Skin of body (tissue), 2 donors: Measurements from ENCODE around the gene MYO10. TPM values are rescaled to one million over a fixed set of nuclear protein-coding genes. Genes with fewer than 3 reads are reported as not detected.

Experiments used
- DNase-seq: peaks from one replicate; lab custom pipeline; 2025; lab: John Stamatoyannopoulos, UW
- total RNA-seq: library from RNA; depleted of rRNA; stranded (reverse); fragments of >200 nt; gene quantifications from one replicate; pipeline ENCODE4 v1.2.3, GENCODE V29; 2014

Gene MYO10
- total RNA-seq, 1 donor from 2014 or later: 40.1 TPM

DNA sequence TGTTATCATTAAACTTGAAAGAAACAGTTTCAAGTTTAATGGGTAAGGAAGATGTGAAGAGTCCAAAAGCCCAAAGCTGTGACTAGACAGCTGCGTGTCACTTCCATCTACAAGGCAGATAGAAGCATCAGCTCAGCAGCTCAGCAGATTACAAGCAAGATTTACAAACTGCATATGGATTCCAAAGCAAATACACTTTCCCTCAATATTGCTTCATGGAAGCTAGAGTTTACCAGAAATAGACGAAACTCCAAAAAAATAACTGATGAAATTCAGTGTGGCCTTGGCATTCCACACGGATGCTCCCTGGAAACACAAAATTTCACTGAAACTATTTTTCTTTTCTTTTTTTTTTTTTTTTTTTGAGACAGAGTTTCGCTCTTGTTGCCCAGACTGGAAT, 17.9 kb downstream of the MYO10 start:
- DNase-seq: no peak

DNA sequence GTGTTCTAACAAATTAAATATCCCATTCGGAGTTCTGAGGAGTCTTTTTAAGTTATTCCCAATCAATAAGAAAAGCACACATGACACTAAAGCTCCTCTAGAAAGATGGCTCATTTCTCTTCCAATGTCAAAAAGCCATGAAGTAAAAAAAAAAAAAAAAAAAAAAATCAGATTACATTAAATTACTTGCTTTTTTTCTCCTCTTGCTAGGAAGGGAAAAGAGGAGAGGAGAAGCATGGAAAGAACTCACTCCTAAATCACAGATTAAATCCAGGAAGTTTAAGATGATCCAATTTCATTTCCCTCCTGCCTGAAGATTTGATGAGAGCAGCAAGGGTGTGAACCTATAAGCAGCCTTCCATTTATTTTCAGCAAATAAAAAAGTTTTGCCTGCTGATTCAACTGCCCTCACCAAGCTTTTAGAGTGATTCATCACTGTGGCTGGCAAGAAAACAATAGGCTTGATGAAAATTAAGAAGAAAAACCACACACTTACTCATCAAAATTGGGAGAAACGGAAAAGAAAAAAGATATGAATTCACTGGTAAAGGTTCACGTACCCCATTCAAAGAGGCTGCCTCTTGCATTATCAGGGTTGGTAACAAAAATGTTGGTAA, 19.7 kb downstream of the MYO10 start:
- DNase-seq: no peak

DNA sequence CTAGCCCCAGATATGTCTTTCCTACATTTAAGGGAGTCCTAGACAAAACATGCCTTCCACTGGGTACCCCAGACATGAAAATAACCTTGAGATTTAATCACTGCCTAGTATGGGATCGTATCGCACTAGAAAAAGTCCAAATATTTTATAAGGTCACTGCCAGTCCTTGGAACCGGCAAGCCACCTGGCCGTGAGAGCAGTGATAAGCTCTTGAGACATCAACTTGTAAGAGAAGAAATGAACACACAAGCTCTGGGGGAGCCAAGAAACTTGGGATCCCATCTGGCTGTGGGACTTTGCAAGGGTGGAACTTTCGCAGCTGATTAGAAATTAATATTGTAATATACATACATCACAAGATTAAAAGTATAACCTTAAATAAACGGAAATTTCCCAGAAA, 21.5 kb downstream of the MYO10 start:
- no peak for DNase-seq

DNA sequence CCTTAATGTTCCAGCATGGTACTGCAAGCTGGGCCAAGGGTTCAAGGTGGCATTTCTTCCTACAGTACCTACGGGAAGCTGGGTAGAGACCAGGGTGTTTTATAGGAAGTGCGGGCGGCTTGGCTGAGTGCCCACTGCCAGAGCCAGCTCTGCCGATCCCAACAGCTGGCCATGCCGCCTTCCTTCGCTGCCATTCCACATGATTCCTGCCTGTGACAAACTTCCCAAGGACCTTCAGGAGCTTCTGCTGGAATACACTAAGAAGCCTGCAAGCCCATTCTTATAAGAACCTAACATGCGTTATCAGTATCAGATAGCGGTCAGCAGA, 22.0 kb downstream of the MYO10 start:
- DNase-seq: no peak

DNA sequence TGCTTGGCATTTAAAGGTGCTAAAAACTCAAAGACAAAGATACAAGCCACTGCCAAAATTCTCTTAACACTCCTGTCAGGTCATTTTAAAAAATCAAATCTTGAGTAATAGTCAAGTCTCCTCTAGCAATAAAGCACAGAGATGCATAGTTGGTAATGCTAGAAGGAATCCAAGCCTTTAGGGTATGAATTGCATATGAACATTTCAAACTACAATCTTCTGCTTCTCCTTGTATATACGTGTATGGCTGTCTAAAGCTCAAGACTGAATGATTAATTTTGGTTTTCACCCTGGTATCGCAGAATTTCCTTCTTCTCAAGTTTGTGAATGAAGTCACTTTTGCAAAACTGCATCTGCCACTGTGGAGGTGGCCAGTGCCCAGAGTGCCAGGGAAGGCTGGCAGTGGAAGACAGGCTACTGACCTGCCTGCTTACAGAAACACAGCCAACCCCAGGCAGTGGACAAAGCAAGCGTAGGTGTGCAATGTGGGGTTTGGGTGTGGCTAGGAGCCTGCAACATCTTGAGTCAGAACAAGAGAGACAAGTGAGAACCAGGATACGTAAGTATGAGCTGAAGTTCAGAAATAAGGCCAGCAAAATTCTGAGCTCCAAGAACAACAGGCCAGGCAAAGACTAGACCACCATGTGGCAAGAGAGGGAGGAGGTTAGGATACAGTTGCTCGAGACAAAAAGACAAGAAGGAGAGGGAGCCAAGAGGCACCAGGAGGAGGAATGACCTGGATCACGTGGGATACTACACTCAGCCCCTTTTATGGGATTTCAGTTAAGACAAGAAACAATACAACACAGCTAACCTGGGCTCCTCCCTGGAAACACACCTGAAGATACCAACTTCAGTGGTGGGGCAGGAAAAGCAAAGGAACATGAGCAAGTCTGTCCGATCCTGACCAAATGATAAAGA, 22.6 kb downstream of the MYO10 start:
- DNase-seq: no peak

DNA sequence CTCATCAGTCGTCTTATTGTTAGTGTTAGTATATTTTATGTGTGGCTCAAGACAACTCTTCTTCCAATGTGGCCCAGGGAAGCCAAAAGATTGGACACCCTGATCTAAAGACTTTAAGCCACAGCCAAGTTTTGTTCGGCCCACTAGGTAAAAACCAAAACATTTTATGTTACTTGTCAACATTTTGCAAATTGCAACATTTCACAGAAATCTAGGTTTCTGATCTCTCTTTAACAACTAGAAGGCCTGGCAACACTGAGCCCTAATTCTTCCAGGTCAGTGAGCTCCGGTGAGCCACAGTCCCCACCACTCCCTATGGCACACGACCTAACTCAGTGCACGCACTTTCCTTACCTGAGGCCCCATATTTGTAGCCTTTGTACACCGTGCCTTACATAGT, 24.0 kb downstream of the MYO10 start:
- no peak for DNase-seq

DNA sequence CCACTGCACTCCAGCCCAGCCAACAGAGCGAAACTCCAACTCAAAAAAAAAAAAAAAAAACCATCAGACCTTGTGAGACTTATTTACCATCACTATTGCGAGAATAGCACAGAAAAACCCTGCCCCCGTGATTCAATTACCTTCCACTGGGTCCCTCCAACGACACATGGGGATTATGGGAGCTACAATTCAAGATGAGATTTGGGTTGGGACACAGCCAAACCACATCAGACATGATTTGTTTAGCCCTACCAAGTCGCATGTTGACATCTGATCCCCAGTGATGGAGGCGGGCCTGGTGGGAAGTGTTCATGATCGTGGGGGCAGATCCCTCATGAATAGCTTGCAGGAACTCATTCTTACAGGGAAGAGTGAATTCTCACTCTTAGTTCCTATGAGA, 26.6 kb downstream of the MYO10 start:
- DNase-seq: no peak

DNA sequence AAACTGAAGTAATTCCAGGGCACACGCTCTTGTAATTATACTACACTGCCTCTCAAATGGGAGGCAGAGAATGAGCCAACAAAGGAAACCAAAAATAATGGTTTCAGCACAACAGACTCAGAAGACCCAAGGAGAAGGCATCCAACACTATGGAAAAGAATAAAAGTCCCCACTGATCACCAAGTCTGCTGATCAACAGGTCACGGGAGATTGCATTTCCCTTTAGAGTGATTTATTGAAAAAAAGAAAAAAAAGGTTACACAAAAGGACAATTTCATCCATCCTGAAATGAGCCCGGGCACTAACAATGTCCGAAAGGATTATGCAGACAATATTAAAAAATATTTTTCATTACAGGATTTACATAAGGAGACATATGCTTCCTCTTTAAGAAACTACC, 28.8 kb downstream of the MYO10 start:
- no peak for DNase-seq

DNA sequence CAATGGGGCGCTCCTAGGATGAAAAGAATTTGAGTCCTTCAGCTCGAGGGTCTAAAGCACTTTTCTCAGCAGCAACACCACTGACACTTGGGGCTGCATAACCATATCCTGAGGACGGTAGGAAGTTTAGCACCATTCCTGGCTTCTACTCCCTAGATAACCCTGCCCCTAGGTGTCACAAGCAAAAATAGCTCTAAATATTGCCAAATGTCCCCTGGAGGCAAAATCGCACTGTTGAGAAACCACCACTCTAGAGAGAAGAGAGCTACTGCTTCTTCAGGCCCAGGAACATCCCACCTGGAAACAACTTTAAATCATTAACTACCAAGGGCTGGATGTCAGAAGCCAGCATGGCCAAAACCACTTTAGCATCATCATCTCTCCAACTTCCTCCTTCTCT, 29.8 kb downstream of the MYO10 start:
- DNase-seq: no peak

DNA sequence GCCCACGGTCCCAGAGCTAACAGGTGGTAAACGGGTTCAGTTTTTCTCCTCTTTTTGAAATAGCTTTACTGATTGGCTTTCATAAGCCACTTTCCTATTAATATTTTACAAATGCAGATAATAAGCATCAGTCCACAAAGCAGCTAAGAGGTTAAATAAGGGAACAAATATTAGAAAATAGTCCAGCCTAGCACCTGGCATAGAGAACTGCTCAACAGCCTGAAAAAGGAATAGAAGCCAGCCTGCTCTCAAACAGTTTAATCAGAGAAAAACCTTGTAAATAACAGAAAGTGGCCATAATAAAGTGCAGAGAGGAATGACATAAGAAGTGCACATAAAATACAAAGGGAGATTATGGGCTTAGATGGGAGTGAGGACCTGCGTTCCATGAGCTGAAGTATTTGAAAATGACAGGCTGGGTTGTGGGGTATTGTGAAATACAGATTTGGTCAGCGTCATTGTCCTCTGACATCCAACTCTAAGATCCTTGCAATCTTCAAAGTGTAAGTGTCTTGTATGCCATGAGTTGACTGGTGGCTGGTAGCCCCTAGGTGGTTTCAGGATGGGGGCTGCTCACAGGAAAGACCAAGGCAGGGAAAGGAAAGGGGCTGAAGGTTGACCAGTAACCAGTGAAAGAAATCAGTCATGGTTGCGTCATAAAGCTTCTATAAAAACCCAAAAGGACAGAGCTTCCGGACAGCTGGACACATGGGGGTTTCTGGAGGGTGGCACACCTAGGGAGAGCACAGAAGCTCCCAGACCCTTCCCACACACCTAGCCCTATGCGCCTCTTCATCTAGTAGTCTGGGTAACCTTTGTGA, 32.4 kb downstream of the MYO10 start:
- DNase-seq: no peak

DNA sequence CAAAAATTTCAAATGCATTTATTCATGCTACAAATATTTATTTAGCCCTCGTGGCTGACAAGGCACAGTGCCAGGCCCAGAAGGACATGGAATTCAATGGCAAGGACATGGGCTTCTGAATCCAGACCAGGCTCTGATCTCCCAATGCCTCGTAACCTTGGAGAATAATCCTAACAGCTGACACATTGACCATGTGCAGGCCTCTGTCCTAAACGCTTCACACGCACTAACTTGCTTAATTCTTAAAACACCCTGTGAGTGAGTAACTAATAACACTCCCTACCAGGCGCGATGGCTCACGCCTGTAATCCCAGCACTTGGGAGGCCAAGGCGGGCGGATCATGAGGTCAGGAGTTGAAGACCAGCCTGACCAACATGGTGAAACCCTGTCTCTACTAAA, 33.2 kb downstream of the MYO10 start:
- no peak for DNase-seq

DNA sequence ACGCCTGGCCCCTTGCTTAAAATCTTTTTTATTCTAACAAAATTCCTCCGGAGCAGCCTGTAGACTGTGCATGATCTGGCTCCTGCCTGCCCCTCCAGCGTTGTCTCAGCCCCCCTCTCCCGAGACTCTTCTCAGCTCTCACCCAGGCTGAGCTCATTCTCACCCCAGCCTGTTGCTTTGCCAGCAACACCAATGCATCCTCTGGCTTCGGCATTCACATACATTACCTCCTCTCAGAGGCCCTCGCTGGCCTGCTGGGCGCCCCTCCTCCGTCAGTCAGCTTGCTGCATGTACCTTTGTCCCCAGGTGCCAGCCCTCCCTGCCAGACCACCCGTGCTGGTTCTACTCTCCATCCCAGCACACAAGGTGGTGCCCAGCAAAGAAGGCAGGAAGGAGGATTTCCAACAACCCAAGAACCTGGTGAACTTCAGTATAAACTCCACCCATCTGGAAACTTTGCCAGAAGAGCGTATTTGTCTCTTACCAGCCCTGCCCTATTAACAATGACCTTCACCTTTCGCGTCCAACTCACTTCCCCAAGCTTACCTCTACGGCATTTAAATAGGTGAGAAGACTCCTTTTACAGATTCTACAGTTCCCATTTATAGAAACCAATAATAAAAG, 35.0 kb downstream of the MYO10 start:
- no peak for DNase-seq

DNA sequence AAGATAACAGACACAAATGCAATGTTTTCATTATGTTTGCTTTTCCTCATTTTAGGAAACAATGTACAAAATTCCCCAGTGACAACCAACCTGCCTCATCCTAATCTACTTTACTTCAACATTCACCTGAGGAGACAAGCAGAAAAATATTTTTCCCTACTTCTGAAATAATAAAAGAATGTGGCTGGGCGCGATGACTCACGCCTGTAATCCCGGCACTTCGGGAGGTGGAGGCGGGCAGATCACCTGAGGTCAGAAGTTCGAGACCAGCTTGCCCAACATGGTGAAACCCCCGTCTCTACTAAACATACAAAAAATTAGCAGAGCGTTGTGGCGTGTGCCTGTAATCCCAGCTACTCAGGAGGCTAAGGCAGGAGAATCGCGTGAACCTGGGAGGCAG, 36.9 kb downstream of the MYO10 start:
- DNase-seq: no peak

DNA sequence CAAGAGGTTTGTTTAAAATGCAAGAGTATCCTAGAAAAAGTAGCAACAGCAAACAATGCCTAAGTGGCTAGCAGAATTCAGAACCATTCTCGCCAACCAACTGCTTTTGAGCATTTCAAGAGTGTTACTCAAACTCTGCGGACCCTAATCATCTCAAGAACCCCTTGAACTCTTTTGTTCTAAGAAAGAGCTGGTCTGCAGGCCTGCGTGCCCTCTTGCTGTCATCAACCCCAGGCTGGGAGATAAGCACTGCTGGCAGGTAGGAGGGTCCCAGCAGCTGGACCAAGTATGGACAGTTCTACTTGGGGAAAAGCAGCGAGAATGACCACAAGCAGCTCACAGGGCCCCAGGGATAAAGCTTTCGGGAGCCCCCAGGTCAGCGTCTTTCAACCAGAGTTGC, 38.3 kb downstream of the MYO10 start:
- DNase-seq: no peak

DNA sequence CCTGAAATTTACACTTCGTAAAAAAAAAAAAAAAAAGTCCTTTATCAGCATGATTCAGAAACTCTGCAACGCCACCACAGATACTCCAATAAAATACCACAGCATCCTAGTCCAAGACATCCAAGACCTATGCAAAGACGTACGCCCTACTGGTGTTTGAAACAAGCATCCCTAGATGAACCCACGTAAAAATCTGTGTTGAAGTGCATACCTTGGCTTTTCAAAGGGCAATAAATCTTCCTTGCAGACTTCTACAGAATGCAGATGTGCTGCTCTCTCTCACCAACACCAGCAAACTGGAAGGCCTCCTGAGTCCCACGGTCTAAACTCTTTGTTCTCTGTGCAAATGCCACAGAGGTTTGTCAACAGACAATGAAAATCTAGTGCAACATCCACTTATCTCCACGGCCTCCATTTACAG, 38.8 kb downstream of the MYO10 start:
- no peak for DNase-seq

DNA sequence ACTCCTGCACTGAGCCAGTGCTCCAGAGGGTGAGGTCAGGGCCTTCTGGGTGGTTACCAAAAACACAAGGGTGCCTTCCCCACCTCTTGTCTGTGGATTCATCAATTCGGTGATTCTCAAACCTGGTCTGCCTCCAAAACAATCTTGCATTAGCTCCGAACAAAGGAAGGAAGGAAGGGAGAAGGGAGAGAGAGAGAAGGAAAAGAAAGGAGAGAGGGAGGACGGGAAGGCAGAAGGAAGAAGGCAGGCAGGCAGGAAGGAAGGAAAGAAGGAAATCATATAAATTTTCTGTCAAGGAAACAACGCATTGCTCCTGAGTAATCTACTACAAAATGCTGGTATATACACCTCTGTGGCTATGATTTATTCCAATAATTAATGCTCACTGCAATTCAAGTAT, 39.3 kb downstream of the MYO10 start:
- DNase-seq: no peak

DNA sequence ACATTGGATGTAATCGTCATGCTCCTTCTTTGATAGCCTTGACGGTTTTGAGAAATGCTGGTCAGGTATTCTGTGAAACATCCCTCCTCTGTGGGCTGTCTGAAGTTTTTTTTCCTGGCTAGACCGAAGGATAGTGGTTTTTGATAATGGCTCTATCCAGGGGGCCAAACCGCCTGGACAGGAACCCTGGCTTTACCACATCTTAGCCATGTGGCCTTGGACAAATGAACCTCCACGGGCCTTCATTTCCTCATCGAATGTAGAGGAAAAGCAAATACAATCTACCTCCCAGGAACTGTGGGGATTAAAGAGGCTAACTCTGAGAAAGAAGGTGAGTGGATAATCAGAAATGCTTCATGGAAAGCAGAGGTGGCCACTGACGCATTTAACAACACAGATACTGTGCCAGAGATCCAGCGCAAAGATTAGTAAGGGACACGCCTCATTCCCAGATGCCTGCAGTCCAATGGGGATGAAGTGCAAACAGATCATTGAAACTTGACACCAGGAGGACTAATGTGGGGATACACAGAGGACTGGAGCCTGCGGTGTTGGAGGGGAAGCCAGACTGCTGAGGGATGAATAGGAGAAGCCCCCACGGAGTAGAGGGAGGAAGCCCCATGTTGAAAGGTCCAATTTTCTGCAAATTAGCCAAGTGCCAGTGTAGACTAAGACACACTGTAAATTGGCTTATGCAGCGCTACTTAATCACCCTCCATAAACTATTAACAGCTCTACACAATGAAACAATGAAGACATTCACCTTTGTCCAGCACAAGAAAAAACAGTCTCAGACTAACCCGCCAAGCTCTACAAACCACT, 41.6 kb downstream of the MYO10 start:
- peak; percentile 61 for DNase-seq

DNA sequence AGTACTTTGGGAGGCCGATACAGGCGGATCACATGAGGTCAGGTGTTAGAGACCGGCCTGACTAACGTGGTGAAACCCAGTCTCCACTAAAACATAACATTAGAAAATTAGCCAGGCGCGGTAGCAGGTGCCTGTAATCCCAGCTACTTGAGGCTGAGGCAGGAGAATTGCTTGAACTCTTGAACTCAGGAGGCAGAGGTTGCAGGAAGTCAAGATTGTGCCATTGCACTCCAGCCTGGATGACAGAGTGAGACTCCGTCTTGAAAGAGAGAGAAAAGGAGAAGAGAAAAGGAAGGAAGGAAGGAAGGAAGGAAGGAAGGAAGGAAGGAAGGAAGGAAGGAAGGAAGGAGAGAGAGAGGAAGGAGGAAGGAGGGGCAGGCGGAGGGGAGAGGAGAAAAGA, 45.1 kb downstream of the MYO10 start:
- no peak for DNase-seq

DNA sequence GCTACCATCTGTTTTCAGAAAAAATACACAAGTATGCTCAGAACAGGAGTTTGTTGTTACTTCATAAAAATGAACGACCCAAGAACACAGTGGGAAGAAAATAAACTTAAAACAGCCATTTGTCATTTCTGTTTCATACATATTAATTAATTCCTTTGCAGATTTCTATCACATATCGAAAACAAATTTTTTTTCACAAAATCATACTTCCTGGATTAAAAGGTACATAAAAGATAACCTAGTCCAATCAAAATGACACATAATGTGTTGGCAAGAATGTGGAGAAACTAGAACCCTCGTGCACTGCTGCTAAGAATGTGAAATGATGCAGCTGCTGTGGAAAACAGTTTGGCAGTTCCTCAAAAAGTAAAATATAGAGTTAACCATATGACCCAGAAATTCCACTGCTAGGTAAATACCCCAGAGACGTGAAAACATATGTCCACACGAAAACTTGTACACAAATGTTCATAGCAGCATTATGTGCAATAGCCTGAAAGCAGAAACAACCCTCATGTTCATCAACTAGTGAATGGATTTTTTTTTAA, 46.0 kb downstream of the MYO10 start:
- DNase-seq: no peak

DNA sequence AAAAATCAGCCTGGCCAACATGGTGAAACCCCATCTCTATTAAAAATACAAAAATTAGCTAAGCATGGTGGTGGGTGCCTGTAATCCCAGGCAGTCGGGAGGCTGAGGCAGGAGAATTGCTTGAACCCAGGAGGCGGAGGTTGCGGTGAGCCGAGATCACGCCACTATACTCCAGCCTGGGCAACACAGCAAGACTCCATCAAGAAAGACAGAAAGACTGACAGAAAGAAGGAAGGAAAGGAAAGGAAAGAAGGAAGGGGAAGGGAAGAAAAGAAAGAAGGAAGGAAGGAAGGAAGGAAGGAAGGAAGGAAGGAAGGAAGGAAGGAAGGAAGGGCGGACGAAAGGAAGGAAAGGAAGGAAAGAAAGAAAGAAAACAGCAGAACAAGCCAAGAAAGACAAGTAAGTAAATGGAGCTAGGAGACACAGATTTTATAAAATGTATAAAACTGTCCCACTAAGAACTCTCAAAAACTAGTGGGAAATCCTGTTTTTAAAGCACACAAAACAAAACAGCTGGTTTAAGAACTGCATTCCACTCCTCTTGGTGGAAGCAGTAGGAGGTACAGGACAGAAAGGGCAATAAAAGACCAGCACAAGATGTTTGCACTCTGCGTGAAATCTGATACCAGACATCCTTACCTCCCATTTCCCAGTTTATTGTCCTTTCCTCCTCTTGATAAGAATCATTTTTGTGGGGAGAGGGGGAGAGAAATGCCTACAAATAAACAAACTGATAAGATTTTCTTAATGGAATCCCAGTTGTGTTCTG, 46.7 kb downstream of the MYO10 start:
- DNase-seq: peak; percentile 34
